ENCODE data around the gene ZFYVE28.

Gene ZFYVE28

GRCh38 chr4:2302387-2303119 is 115.9 kb downstream of the ZFYVE28 start:
- DNase-seq (ENCODE audit: low spot score): no peak

GRCh38 chr4:2301806-2302205 is 116.6 kb downstream of the ZFYVE28 start:
- DNase-seq (ENCODE audit: low spot score): no peak

GRCh38 chr4:2301225-2301642 is 117.2 kb downstream of the ZFYVE28 start:
- DNase-seq (ENCODE audit: low spot score): no peak

- DNase-seq (ENCODE audit: low spot score): no peak
These were observed 117.8 kb downstream of the ZFYVE28 start for GRCh38 chr4:2300431-2301224.

GRCh38 chr4:2299794-2300193 is 118.7 kb downstream of the ZFYVE28 start:
- no peak for DNase-seq (ENCODE audit: low spot score)

- peak; percentile 79 for DNase-seq (ENCODE audit: low spot score)
These were observed 119.9 kb downstream of the ZFYVE28 start for GRCh38 chr4:2298532-2298991.

GRCh38 chr4:2297606-2298531 is 120.6 kb downstream of the ZFYVE28 start:
- DNase-seq (ENCODE audit: low spot score): no peak

- no peak for DNase-seq (ENCODE audit: low spot score)
These were observed 121.5 kb downstream of the ZFYVE28 start for GRCh38 chr4:2296631-2297601.

GRCh38 chr4:2295900-2296442 is 122.5 kb downstream of the ZFYVE28 start:
- no peak for DNase-seq (ENCODE audit: low spot score)

GRCh38 chr4:2295500-2295899 is 122.9 kb downstream of the ZFYVE28 start:
- no peak for DNase-seq (ENCODE audit: low spot score)

- DNase-seq (ENCODE audit: low spot score): peak; percentile 68
These were observed 125.8 kb downstream of the ZFYVE28 start for GRCh38 chr4:2292646-2293108.

- no peak for DNase-seq (ENCODE audit: low spot score)
These were observed 126.5 kb downstream of the ZFYVE28 start for GRCh38 chr4:2291705-2292645.

- no peak for DNase-seq (ENCODE audit: low spot score)
These were observed 127.3 kb downstream of the ZFYVE28 start for GRCh38 chr4:2290974-2291704.

GRCh38 chr4:2290488-2290887 is 128.0 kb downstream of the ZFYVE28 start:
- no peak for DNase-seq (ENCODE audit: low spot score)

- no peak for DNase-seq (ENCODE audit: low spot score)
These were observed 128.5 kb downstream of the ZFYVE28 start for GRCh38 chr4:2289955-2290333.

GRCh38 chr4:2289311-2289954 is 129.0 kb downstream of the ZFYVE28 start:
- DNase-seq (ENCODE audit: low spot score): no peak

- DNase-seq (ENCODE audit: low spot score): no peak
These were observed 130.3 kb downstream of the ZFYVE28 start for GRCh38 chr4:2288051-2288541.

- DNase-seq (ENCODE audit: low spot score): no peak
These were observed 130.9 kb downstream of the ZFYVE28 start for GRCh38 chr4:2287594-2287915.
